ENCODE results near the gene LDB2.

Gene LDB2

GRCh38 chr4:16684097-16684496 is 214.3 kb downstream of the LDB2 start:
- no peak for TF ChIP-seq CTCF (IDR thresholded peaks at IDR 0.05; ENCODE audit: extremely low read depth, insufficient read depth, missing control alignments)
- no peak for DNase-seq (ENCODE audit: low spot score)
- in situ Hi-C loops (cut with MboI; ENCODE audit: low pct_unique_long_range_greater_than_20kb, low sequenced_read_pairs, unreplicated experiment) = no loop called here

DNA sequence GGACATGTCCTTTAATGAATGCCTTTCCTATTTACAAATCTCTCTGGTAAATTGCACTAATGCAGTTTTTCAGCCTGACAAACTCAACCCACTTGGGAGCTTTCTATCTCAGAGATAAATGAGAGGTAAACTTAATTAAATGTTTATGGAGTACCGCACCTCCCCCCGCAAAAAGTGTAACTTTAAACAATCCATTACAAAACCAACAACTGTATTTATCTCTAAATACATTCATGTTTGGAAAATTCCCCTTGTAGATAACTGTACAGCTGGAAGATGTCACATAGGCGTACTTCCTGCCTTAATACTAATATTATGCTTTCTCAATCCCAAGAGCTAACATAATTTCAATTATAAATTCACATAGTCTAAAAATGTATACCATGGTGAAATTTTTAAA is 215.5 kb downstream of the LDB2 start:
- in situ Hi-C loops (cut with MboI; ENCODE audit: low pct_unique_long_range_greater_than_20kb, low sequenced_read_pairs, unreplicated experiment) = no loop called here
- no peak for TF ChIP-seq CTCF (IDR thresholded peaks at IDR 0.05; ENCODE audit: extremely low read depth, insufficient read depth, missing control alignments)
- no peak for DNase-seq (ENCODE audit: low spot score)

DNA sequence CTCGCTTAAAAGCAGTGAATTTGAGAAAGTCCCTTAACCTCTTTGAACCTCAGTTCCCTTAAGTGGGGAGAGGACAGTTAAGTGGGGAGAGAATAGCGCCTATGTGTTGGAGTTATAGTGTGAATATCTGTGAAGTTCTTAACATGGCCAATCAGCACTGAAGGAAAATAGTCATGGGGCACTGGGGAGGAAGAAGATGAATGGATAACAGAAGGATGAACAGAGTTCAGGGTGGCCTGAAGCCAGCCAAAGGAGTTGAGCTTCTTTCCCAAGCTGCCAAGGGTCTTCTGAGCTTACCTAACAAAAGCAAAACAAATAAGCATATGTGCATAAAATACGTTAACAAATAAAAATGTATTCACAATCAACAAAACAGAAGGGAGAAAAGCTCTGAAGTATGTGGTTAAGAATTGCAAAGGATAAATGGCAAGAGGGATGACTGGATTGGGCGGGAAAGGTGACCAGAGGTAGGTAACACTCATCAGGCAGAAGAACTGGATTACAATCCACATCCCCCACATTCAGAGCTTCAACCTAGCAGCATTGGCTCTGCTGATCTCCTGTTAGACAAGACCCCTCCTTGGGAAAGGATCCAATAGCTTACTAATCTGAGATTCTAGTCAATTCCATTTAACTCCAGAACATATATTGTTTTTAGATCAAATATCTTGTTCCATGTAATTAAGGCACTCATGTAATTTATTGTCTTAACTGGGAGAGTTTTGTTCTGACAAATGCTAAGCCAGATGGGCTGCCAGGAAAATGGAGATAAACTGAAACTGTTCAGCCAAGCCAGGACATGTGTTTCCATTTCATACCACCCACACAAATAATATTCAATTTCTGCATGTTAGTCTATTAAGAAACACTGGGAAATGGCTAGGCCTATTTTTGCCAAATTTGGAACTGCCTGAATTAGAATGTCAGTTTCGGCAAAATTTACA is 221.2 kb downstream of the LDB2 start:
- no peak for TF ChIP-seq CTCF (IDR thresholded peaks at IDR 0.05; ENCODE audit: extremely low read depth, insufficient read depth, missing control alignments)
- in situ Hi-C loops (cut with MboI; ENCODE audit: low pct_unique_long_range_greater_than_20kb, low sequenced_read_pairs, unreplicated experiment) = no loop called here
- no peak for DNase-seq (ENCODE audit: low spot score)

GRCh38 chr4:16676230-16676770 is 222.1 kb downstream of the LDB2 start:
- no peak for TF ChIP-seq CTCF (IDR thresholded peaks at IDR 0.05; ENCODE audit: extremely low read depth, insufficient read depth, missing control alignments)
- in situ Hi-C loops (cut with MboI; ENCODE audit: low pct_unique_long_range_greater_than_20kb, low sequenced_read_pairs, unreplicated experiment) = no loop called here
- DNase-seq (ENCODE audit: low spot score) = no peak

- TF ChIP-seq CTCF (IDR thresholded peaks at IDR 0.05; ENCODE audit: extremely low read depth, insufficient read depth, missing control alignments) = no peak
- in situ Hi-C loops (cut with MboI; ENCODE audit: low pct_unique_long_range_greater_than_20kb, low sequenced_read_pairs, unreplicated experiment) = no loop called here
- no peak for DNase-seq (ENCODE audit: low spot score)
These were observed 224.4 kb downstream of the LDB2 start for GRCh38 chr4:16674082-16674481.

GRCh38 chr4:16672421-16672820 is 226.0 kb downstream of the LDB2 start:
- in situ Hi-C loops (cut with MboI; ENCODE audit: low pct_unique_long_range_greater_than_20kb, low sequenced_read_pairs, unreplicated experiment) = no loop called here
- no peak for TF ChIP-seq CTCF (IDR thresholded peaks at IDR 0.05; ENCODE audit: extremely low read depth, insufficient read depth, missing control alignments)
- no peak for DNase-seq (ENCODE audit: low spot score)

Measured in GM13977 (cell line).